Measurements from ENCODE around the gene ANKRD33B. TPM values are rescaled to one million over a fixed set of nuclear protein-coding genes. Genes with fewer than 3 reads are reported as not detected.
"Not testable (repeated sequence)": the region's sequence is repeated elsewhere in the genome, so short reads cannot be mapped to it uniquely, and the experiment has no call there.

The ANKRD33B gene
- total and polyA plus RNA-seq, 7 donors, result 1.4 to 32.7 (median 7.8) TPM

GRCh38 chr5:10662661-10663488 lies 99.0 kb downstream of the ANKRD33B start:
- no peaks in the 10 kb centered on the region for H3K27me3 ChIP-seq (ENCODE audit: insufficient read depth in 3 of 3, low read length in 2 of 3)

GRCh38 chr5:10663489-10664179 lies 99.8 kb downstream of the ANKRD33B start:
- no peaks in the 10 kb centered on the region for H3K9me3 ChIP-seq
- DNase-seq (no peak), ATAC-seq (peak in 1 of 4 donors; percentile 23)
- H3K4me3 ChIP-seq, result no peak overlapping the region
- no peaks in the 10 kb centered on the region for H3K36me3 ChIP-seq (ENCODE audit: insufficient read depth in 1 of 2, low read depth in 1 of 2)
- no peaks in the 10 kb centered on the region for H3K27me3 ChIP-seq (ENCODE audit: insufficient read depth in 3 of 3, low read length in 2 of 3)
- peaks cover 22% of the 10 kb centered on the region for H3K4me1 ChIP-seq
- intact Hi-C loops (cut with DNase I), result no loop called here
- H3K27ac ChIP-seq, result no peak overlapping the region
- 18 to 24% (median 21%) methylated on average over 13 of the region's 13 CpGs for WGBS, 3 donors
- no peak for TF ChIP-seq CTCF (IDR thresholded peaks at IDR 0.05)

More at GRCh38 chr5:10662661-10663488, 99.0 kb downstream of the ANKRD33B start:
- H3K4me3 ChIP-seq, result no peak overlapping the region
- ATAC-seq, result no peak
- H3K9me3 ChIP-seq, result no peaks in the 10 kb centered on the region
- H3K36me3 ChIP-seq (ENCODE audit: insufficient read depth in 1 of 2, low read depth in 1 of 2), result no peaks in the 10 kb centered on the region
- no peak for DNase-seq
- 85 to 91% (median 88%) methylated on average over 10 of the region's 10 CpGs for WGBS, 3 donors
- H3K4me1 ChIP-seq, result peaks cover 22% of the 10 kb centered on the region
- intact Hi-C loops (cut with DNase I), result no loop called here
- H3K27ac ChIP-seq, result no peak overlapping the region
- TF ChIP-seq CTCF (IDR thresholded peaks at IDR 0.05), result no peak

GRCh38 chr5:10664180-10664769 lies 100.4 kb downstream of the ANKRD33B start:
- DNase-seq; H3K36me3 ChIP-seq (ENCODE audit: insufficient read depth in 1 of 2, low read depth in 1 of 2); H3K4me3 ChIP-seq; H3K27ac ChIP-seq; H3K27me3 ChIP-seq (ENCODE audit: insufficient read depth in 3 of 3, low read length in 2 of 3); intact Hi-C loops (cut with DNase I); H3K9me3 ChIP-seq; ATAC-seq: not testable (repeated sequence)
- H3K4me1 ChIP-seq, result peaks cover 22% of the 10 kb centered on the region
- WGBS, 3 donors, result 88 to 93% (median 92%) methylated on average over 6 of the region's 6 CpGs

GRCh38 chr5:10665799-10666198 lies 101.9 kb downstream of the ANKRD33B start:
- intact Hi-C loops (cut with DNase I), result no loop called here
- WGBS, 3 donors, result 95 to 98% (median 96%) methylated on average over 9 of the region's 9 CpGs
- TF ChIP-seq CTCF (IDR thresholded peaks at IDR 0.05), result no peak

More at GRCh38 chr5:10665799-10666198, 101.9 kb downstream of the ANKRD33B start:
- Histone ChIP-seq H3K9me3 (no peaks in the 10 kb centered on the region), H3K4me1 (peaks cover 22% of the 10 kb centered on the region), H3K27ac (peak overlapping the region; percentile 71), H3K27me3 (ENCODE audit: insufficient read depth in 3 of 3, low read length in 2 of 3) (no peaks in the 10 kb centered on the region), H3K4me3 (no peak overlapping the region), H3K36me3 (ENCODE audit: insufficient read depth in 1 of 2, low read depth in 1 of 2) (no peaks in the 10 kb centered on the region)
- DNase-seq (no peak), ATAC-seq (no peak)

Measured in psoas muscle (tissue), 8 donors.